Activated naive CD4-positive, alpha-beta T cell treated with anti-CD3 and anti-CD28 coated beads, Interleukin-2, amount 10 ng/mL, durations not matched to agents 7 days and 5 days (primary cell): ENCODE results near the gene OR1S2.
"Not testable (repeated sequence)": the region's sequence is repeated elsewhere in the genome, so short reads cannot be mapped to it uniquely, and the experiment has no call there.

ENCODE experiments used
- CTCF ChIA-PET: fragments of 350-600 bp; sonication (Branson Sonifier 250); formaldehyde crosslinking; loops from one replicate; lab custom pipeline; 2021; ENCODE audit warnings: antibody characterized with exemption; lab: Charles Lee
- DNase-seq: peaks from one replicate; pipeline ENCODE4 v3.0.0-alpha.2; 2020
- H3K27ac Mint-ChIP-seq: one replicate; pipeline ENCODE4 v1.8.0; 2021; ENCODE audit warnings: mild to moderate bottlenecking, moderate library complexity, mixed read lengths
- H3K27me3 Mint-ChIP-seq: one replicate; pipeline ENCODE4 v1.8.0; 2021; ENCODE audit warnings: mild to moderate bottlenecking, mixed read lengths
- H3K36me3 Mint-ChIP-seq: one replicate; pipeline ENCODE4 v1.8.0; 2021; ENCODE audit warnings: mixed read lengths
- H3K4me1 Mint-ChIP-seq: one replicate; pipeline ENCODE4 v1.8.0; 2021; ENCODE audit warnings: mixed read lengths
- H3K4me3 Mint-ChIP-seq: one replicate; pipeline ENCODE4 v1.8.0; 2021; ENCODE audit warnings: mild to moderate bottlenecking, moderate library complexity, mixed read lengths
- H3K9me3 Mint-ChIP-seq: one replicate; pipeline ENCODE4 v1.8.0; 2021; ENCODE audit warnings: mixed read lengths

OR1S2 gene, protein sequence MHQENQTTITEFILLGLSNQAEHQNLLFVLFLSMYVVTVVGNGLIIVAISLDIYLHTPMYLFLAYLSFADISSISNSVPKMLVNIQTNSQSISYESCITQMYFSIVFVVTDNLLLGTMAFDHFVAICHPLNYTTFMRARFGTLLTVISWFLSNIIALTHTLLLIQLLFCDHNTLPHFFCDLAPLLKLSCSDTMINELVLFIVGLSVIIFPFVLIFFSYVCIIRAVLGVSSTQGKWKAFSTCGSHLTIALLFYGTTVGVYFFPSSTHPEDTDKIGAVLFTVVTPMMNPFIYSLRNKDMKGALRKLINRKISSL

DNA sequence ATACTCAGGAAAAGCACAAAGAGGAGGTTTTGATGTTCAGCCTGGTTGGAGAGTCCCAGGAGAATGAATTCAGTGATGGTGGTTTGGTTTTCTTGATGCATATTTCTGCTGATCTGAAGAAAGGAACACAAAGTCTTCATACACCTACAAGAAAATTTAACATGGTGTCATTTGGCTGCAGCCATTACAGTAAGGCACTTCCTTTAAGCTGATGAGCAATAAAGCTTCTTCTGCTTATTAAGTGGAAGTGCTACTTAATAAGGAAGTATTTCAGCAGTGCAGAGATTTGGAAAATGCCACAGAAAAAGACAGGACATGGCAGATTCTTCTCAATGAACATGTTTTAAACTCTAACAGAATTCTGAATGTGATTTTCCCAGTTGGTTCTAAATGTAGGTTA is at the start of gene OR1S2:
Gene OR1S2, minus strand, starts transcription at position 101 of the 400 bp plus-strand sequence. Its CDS starts 0 bp downstream, at position 101.
- H3K9me3 Mint-ChIP-seq, result peaks cover under 1% of the 10 kb centered on the region
- H3K4me3 Mint-ChIP-seq, result no peak within 1 kb of the TSS
- no peaks in the 10 kb centered on the region for H3K4me1 Mint-ChIP-seq
- peaks cover 4% of the 10 kb centered on the region for H3K27me3 Mint-ChIP-seq
- no peak within 1 kb of the TSS for H3K27ac Mint-ChIP-seq
- DNase-seq, result no peak
- CTCF ChIA-PET, result no interaction called here
- H3K36me3 Mint-ChIP-seq, result no peaks in the 10 kb centered on the region

DNA sequence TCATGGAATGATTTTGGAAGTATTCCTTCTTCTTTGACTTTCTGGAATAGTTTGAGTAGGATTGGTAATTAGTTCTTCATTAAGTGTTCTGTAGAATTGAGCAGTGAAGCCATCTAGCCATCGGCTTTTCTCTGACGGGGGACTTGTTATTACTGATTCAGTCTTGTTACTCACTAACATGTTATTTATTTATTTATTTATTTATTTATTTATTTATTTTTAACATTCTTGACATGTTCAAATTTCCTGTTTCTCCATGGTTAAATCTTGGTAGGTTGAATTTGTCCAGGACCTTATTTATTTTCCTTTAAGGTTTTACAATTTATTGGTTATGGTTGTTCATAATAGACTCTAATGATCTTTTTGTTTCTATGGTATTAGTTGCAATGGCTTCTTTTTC is 40.0 kb upstream of the OR1S2 start:
- no peaks in the 10 kb centered on the region for H3K9me3 Mint-ChIP-seq
- CTCF ChIA-PET, result no interaction called here
- no peaks in the 10 kb centered on the region for H3K4me1 Mint-ChIP-seq
- no peak overlapping the region for H3K27ac Mint-ChIP-seq
- DNase-seq, result no peak
- H3K27me3 Mint-ChIP-seq, result no peaks in the 10 kb centered on the region
- no peak overlapping the region for H3K4me3 Mint-ChIP-seq
- H3K36me3 Mint-ChIP-seq, result no peaks in the 10 kb centered on the region

DNA sequence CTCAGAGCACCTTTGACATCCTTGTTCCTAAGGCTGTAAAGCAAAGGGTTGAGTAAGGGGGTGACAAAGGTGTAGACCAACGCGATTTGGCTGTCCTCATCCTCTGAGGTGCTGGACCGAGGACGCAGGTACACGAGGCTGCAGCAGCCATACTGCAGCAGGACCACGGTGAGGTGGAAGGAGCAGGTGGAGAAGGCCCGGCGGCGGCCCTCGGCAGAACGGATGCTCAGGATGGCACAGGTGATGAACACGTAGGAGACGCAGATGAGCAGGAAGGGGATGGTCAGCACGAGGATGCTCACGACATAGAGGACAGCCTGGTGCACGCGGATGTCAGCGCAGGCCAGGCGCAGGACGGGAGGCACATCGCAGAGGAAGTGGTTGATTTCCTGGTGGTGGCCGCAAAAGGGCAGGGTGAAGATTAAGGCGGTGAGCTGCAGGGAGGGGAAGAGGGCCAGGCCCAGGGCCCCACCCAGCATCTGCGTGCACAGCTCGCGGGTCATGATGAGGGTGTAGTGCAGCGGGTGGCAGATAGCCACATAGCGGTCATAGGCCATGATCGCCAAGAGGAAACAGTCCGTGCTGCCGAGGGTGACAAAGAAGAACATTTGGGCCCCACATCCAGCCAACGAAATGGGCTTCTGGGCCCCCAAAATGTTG is 24.1 kb upstream of the OR1S2 start:
- Mint-ChIP-seq H3K36me3 (no peaks in the 10 kb centered on the region), H3K9me3 (no peaks in the 10 kb centered on the region), H3K4me1 (no peaks in the 10 kb centered on the region), H3K4me3 (no peak overlapping the region), H3K27ac (no peak overlapping the region), H3K27me3 (no peaks in the 10 kb centered on the region)
- DNase-seq, result no peak
- CTCF ChIA-PET, result no interaction called here

DNA sequence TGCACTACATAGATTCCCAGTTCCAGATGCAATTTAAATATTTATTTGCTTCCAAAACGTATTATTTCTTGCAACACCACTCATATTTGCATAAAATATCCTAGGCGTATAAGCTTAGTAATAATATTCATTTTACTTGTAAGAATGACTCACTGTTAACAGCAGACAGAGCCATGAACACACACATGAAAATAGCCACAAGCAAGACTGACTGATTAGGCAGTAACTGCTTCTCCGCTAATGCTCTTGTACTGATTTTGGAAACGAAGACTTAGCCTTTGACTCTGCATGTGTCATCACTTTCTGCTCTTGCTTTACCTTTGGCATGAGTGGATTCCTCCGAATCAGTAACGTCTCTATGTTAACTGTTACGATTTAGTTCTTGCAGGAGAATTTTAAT is 18.8 kb upstream of the OR1S2 start:
- Mint-ChIP-seq H3K27me3 (no peaks in the 10 kb centered on the region), H3K36me3 (no peaks in the 10 kb centered on the region), H3K4me3 (no peak overlapping the region), H3K27ac (no peak overlapping the region), H3K4me1 (no peaks in the 10 kb centered on the region), H3K9me3 (no peaks in the 10 kb centered on the region)
- DNase-seq, result no peak
- CTCF ChIA-PET, result no interaction called here

DNA sequence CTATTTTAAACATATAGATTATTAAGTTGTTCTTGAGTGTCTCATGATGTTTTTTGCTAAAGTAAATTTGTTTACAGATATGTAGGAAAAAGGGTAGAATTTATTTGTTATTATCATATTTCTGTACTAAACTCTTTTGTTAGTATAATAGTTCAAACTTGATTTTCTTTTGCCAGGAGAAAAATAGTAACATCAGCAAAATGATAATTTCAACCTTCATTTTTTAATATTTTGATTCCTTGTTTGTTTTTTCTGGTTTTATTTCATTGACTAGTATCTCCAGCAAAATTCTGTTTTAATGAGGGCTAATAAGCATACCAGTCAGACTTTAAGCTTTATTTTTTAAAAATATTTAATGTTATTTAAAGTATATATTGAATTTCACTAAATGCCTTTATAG is 12.5 kb upstream of the OR1S2 start:
- Mint-ChIP-seq H3K36me3 (no peaks in the 10 kb centered on the region), H3K9me3 (no peaks in the 10 kb centered on the region), H3K4me3 (no peak overlapping the region), H3K27ac (no peak overlapping the region), H3K27me3 (no peaks in the 10 kb centered on the region), H3K4me1 (no peaks in the 10 kb centered on the region)
- no peak for DNase-seq
- CTCF ChIA-PET, result no interaction called here

DNA sequence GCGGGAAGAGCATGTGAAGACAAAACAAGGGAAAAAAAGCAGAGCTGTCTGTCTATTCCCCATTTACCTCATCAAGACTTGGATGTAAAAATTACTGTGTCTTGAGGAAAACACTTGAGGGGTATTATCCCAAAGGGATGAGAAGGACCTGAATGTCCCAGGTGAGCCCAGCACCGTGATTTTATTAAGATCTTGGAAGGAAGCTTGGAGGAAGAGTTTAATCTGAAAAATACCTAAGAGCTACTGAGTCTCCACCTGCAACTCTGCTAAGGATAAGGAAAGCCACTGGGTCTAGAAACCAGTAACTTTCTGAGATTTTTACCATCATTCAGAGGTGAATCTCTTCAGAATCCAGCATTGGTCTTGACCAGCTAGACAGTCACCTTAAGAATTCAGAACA is 8.5 kb upstream of the OR1S2 start, which contains the start of gene OR1S1:
Gene OR1S1, plus strand, starts transcription at position 301 of the 400 bp plus-strand sequence.
- H3K27me3 Mint-ChIP-seq, CTCF ChIA-PET, H3K4me3 Mint-ChIP-seq, H3K9me3 Mint-ChIP-seq, H3K4me1 Mint-ChIP-seq, H3K27ac Mint-ChIP-seq, H3K36me3 Mint-ChIP-seq, DNase-seq: not testable (repeated sequence)

DNA sequence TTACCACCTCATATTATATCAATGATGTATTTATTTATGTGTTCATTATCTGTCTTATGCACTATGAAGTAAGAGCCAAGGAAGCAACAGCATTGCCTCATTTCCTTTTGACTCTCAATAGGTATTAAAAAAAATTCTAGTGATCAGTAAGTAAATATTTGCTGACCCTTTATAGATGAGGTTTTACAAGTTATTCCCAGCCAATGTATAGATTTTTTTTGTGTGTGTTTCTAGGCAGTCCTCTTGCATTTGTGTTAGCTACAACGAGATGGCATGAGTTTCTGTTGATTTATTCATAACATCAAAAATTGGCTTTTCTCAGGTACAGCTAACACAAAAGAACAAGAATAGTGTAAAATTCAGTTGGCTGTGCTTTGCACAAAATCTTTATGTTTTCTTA is 4.7 kb downstream of the OR1S2 start:
- DNase-seq, result no peak
- H3K4me3 Mint-ChIP-seq, result no peak overlapping the region
- no peak overlapping the region for H3K27ac Mint-ChIP-seq
- peaks cover 3% of the 10 kb centered on the region for H3K9me3 Mint-ChIP-seq
- no peaks in the 10 kb centered on the region for H3K4me1 Mint-ChIP-seq
- CTCF ChIA-PET, result no interaction called here
- H3K27me3 Mint-ChIP-seq, result no peaks in the 10 kb centered on the region
- no peaks in the 10 kb centered on the region for H3K36me3 Mint-ChIP-seq

DNA sequence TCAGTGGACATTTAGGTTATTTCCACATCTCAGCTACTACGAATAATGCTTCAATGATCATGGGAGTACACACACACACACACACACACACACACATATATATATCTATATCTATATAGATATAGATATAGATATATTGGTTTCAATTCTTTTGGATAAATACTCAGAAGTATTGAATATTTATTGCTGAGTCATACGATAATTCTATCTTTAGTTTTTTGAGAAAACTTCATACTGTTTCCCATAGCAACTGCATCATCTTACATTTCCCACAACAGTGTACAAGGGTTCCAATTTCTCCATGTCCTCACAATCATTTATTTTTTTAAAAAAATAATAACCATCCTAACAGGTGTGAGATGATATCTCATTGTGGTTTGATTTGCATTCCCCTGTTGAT is 8.0 kb downstream of the OR1S2 start:
- H3K27me3 Mint-ChIP-seq, result no peaks in the 10 kb centered on the region
- H3K36me3 Mint-ChIP-seq, result no peaks in the 10 kb centered on the region
- H3K27ac Mint-ChIP-seq, result no peak overlapping the region
- CTCF ChIA-PET, result no interaction called here
- no peak for DNase-seq
- no peak overlapping the region for H3K4me3 Mint-ChIP-seq
- no peaks in the 10 kb centered on the region for H3K4me1 Mint-ChIP-seq
- peaks cover 3% of the 10 kb centered on the region for H3K9me3 Mint-ChIP-seq

DNA sequence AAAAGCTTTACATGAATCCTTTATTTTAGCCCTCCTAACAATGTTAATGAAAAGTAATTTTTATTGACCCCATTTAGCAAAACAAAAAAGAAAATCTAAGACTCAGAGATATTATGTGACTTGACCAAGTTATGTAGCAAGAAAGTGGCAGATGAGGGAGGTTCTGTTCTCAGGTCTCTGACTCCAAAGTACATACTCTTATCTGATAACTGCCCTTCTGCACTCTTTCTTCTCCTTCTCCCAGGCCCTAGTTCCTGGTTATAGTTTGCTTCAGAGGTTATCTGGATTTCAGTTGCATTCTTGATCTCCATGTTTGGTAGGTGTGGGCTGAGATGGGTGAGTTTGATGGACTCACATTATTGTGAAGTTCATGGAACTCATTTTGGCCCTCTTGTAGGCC is 10.6 kb downstream of the OR1S2 start:
- H3K9me3 Mint-ChIP-seq, result no peaks in the 10 kb centered on the region
- DNase-seq, result no peak
- H3K36me3 Mint-ChIP-seq, result no peaks in the 10 kb centered on the region
- H3K4me1 Mint-ChIP-seq, result no peaks in the 10 kb centered on the region
- H3K27me3 Mint-ChIP-seq, result no peaks in the 10 kb centered on the region
- CTCF ChIA-PET, result no interaction called here
- H3K27ac Mint-ChIP-seq, result no peak overlapping the region
- H3K4me3 Mint-ChIP-seq, result no peak overlapping the region

DNA sequence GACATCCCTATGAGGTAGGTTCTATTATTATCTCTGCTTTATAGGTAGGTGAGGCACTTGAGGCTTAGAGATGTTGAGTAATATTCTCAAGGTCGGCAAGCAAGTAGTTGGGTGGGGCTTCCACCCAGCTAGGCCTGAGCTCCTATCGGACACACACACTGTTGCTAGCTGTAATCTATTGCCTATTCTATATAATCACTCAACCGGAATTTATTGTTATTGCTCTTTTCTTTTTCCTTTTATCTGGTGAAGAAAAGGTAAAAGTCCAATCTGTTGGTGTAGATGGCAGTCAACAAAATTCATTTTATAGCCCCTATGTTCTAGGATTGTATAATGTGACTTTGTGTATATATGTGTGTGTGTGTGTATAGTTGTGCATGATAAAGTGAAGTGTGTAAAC is 11.7 kb downstream of the OR1S2 start:
- Mint-ChIP-seq H3K4me3 (no peak overlapping the region), H3K27ac (no peak overlapping the region), H3K27me3 (no peaks in the 10 kb centered on the region), H3K9me3 (no peaks in the 10 kb centered on the region), H3K36me3 (no peaks in the 10 kb centered on the region), H3K4me1 (no peaks in the 10 kb centered on the region)
- CTCF ChIA-PET, result no interaction called here
- DNase-seq, result no peak

DNA sequence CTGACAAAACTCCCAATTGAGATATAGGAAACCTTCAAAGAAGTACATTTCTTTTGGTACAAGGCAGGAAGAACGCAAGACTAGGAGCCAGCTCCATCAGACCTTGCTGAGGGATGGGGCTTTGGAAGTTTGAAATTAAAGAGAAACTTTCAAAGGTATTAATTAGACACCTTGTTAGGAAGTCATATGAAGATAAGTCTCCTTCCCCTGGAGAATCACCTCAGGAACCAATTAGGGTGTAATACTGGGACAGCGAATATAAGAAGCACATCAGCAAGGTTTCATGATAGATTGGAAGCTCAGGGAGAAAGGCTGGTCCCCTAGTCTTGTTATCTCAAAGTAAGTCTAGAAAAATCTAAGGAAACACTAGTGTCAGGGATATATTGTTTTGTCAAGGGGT is 15.2 kb downstream of the OR1S2 start, which contains the start of gene OR9Q2:
Gene OR9Q2, plus strand, starts transcription at position 301 of the 400 bp plus-strand sequence. CDS start 1,421 bp downstream, outside the sequence.
- Mint-ChIP-seq H3K36me3 (no peaks in the 10 kb centered on the region), H3K4me1 (no peaks in the 10 kb centered on the region), H3K4me3 (no peak within 1 kb of the TSS), H3K9me3 (no peaks in the 10 kb centered on the region), H3K27me3 (no peaks in the 10 kb centered on the region), H3K27ac (no peak within 1 kb of the TSS)
- CTCF ChIA-PET, result interaction anchor here (1.5 kb wide), 1 partner anchor 15 kb away, joined by 3 read pairs; no protein-coding TSS in a partner anchor
- DNase-seq, result no peak

DNA sequence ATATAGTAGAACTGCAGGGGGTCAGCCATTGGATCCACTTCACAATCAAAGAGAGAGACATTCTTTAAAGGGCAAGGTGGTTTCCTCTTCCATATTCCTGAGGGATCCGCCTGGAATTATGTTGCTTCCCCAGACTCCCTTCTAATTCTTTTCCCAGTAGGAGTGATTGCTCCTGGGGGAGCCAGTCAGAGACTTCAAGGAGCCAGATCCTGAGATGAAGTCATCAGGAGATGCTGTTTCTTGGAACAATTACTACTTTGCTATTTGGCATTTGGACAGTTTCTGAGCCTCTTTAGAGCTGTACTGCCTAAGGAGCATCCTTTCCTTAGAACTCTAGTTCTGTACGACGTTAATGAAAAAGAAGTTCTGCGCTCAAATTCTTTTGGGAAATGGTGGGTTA is 17.0 kb downstream of the OR1S2 start:
- no peaks in the 10 kb centered on the region for H3K9me3 Mint-ChIP-seq
- no peak for DNase-seq
- CTCF ChIA-PET, result no interaction called here
- H3K36me3 Mint-ChIP-seq, result no peaks in the 10 kb centered on the region
- no peaks in the 10 kb centered on the region for H3K4me1 Mint-ChIP-seq
- no peak overlapping the region for H3K4me3 Mint-ChIP-seq
- H3K27me3 Mint-ChIP-seq, result no peaks in the 10 kb centered on the region
- H3K27ac Mint-ChIP-seq, result no peak overlapping the region

DNA sequence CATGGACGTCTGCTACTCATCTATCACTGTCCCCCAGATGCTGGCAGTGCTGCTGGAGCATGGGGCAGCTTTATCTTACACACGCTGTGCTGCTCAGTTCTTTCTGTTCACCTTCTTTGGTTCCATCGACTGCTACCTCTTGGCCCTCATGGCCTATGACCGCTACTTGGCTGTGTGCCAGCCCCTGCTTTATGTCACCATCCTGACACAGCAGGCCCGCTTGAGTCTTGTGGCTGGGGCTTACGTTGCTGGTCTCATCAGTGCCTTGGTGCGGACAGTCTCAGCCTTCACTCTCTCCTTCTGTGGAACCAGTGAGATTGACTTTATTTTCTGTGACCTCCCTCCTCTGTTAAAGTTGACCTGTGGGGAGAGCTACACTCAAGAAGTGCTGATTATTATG is 24.3 kb downstream of the OR1S2 start:
- CTCF ChIA-PET, result no interaction called here
- H3K4me3 Mint-ChIP-seq, result no peak overlapping the region
- no peaks in the 10 kb centered on the region for H3K36me3 Mint-ChIP-seq
- H3K27me3 Mint-ChIP-seq, result no peaks in the 10 kb centered on the region
- no peaks in the 10 kb centered on the region for H3K4me1 Mint-ChIP-seq
- H3K9me3 Mint-ChIP-seq, result no peaks in the 10 kb centered on the region
- DNase-seq, result no peak
- H3K27ac Mint-ChIP-seq, result no peak overlapping the region

DNA sequence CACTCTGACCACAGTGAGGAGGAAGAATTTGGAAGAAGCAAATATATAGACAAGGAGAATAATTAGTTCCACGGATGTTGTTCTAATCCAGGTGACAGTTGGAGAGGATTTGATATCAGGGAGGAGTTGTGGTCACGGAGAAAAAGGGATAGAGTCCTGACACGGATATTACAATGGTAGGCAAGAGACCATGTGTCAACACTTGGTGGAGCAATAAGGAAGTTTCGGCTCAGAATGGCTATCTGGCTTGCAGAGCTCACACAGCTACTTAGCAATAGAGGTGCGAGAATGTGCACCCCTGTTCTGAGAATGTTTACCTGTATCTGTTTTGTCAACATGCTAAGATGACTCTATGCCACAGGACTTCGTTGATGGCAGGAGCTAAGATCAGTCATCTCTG is 25.5 kb downstream of the OR1S2 start:
- DNase-seq, result no peak
- no peak overlapping the region for H3K27ac Mint-ChIP-seq
- no peak overlapping the region for H3K4me3 Mint-ChIP-seq
- no peaks in the 10 kb centered on the region for H3K4me1 Mint-ChIP-seq
- CTCF ChIA-PET, result no interaction called here
- no peaks in the 10 kb centered on the region for H3K27me3 Mint-ChIP-seq
- H3K36me3 Mint-ChIP-seq, result no peaks in the 10 kb centered on the region
- no peaks in the 10 kb centered on the region for H3K9me3 Mint-ChIP-seq

DNA sequence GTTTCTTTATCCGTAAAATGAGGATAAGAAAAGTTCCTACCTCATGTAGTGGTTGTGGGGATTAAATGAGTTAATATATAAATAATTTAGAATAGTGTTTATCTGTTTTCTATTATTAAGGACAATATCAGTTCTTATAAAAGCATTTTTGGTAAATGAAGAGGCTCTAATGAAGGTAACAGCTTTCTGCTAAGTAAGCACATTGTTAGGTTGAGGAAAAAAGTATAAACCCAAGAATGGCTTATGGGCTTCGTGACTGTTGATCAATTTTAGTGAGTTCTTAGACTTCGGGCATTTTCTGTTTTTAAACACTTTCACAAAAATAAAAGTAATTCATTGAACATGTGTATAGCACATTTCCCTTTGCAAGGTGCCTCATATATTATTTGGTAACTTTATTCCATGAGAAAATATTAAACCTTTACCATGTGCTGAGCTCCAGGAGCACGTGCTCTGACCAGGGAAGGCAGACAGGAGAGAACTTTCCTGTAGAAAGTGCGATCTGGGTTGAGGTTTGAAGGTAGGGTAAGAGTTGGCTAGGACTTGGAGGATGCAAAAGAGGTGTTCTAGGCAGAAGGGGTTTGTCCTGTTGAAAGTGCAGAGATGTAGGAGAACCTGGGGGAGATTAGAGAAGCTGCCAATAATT is 26.4 kb downstream of the OR1S2 start:
- Mint-ChIP-seq H3K27me3 (no peaks in the 10 kb centered on the region), H3K36me3 (no peaks in the 10 kb centered on the region), H3K4me3 (no peak overlapping the region), H3K4me1 (no peaks in the 10 kb centered on the region), H3K9me3 (no peaks in the 10 kb centered on the region), H3K27ac (no peak overlapping the region)
- CTCF ChIA-PET, result no interaction called here
- DNase-seq, result no peak
